ENCODE measurements around the gene SYNE4. TPM values are rescaled to one million over a fixed set of nuclear protein-coding genes. Genes with fewer than 3 reads are reported as not detected.
A peak's percentile ranks its signal among the peaks of the same experiment; 100 is the strongest.
"Not testable (repeated sequence)": the region's sequence is repeated elsewhere in the genome, so short reads cannot be mapped to it uniquely, and the experiment has no call there.

SYNE4 gene
- total RNA-seq, 2 donors from 2014 or later, result 0.92 to 2.4 TPM

DNA sequence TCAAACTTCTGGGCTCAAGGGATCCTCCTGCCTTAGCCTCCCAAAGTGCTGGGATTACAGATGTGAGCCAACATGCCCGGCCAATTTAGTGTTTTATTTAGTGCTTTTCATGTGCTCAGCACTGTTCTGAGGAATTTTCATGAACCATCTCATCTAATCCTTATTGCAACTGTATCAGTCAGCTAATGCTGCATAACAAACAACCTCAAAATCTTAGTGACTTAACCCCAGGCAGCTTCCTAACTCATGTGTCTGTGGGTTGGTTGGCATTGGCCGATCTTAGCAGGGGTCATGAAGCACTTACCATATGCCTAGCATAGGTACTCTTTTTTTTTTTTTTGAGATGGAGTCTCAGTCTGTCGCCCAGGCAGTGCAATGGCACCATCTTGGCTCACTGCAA lies 19.8 kb downstream of the SYNE4 start:
- TF ChIP-seq, protein P1, sequence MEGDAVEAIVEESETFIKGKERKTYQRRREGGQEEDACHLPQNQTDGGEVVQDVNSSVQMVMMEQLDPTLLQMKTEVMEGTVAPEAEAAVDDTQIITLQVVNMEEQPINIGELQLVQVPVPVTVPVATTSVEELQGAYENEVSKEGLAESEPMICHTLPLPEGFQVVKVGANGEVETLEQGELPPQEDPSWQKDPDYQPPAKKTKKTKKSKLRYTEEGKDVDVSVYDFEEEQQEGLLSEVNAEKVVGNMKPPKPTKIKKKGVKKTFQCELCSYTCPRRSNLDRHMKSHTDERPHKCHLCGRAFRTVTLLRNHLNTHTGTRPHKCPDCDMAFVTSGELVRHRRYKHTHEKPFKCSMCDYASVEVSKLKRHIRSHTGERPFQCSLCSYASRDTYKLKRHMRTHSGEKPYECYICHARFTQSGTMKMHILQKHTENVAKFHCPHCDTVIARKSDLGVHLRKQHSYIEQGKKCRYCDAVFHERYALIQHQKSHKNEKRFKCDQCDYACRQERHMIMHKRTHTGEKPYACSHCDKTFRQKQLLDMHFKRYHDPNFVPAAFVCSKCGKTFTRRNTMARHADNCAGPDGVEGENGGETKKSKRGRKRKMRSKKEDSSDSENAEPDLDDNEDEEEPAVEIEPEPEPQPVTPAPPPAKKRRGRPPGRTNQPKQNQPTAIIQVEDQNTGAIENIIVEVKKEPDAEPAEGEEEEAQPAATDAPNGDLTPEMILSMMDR (IDR thresholded peaks at IDR 0.05), result no peak
- Histone ChIP-seq H3K9me3 (no peaks in the 10 kb centered on the region), H3K4me1 (ENCODE audit: control insufficient read depth in 1 of 2, low read depth in 2 of 2) (peaks cover 0 to 8% of the 10 kb centered on the region in 2 donors), H3K4me3 (no peak overlapping the region), H3K27ac (no peak overlapping the region), H3K36me3 (no peaks in the 10 kb centered on the region), H3K27me3 (replicated peaks; ENCODE audit: insufficient read depth) (no peaks in the 10 kb centered on the region)
- ATAC-seq (ENCODE audit: insufficient number of reproducible peaks, low FRiP score, low read depth) (no peak), DNase-seq (ENCODE audit: low spot score) (no peak)

DNA sequence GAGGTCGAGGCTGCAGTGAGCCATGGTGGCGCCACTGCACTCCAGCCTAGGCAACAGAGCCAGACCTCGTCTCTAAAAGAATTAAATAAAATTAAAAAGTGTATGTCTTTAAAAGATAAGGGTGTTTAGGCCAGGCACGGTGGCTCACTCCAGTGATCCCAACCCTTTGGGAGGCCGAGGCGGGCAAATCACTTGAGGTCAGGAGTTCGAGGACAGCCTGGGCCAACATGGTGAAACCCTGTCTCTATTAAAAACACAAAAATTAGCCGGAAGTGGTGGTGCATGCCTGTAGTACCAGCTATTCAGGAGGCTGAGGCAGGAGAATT lies 21.1 kb downstream of the SYNE4 start:
- TF ChIP-seq, protein P1 (IDR thresholded peaks at IDR 0.05), result no peak
- no peaks in the 10 kb centered on the region for H3K9me3 ChIP-seq
- H3K4me1 ChIP-seq (ENCODE audit: control insufficient read depth in 1 of 2, low read depth in 2 of 2), result peaks cover 0 to 6% of the 10 kb centered on the region in 2 donors
- peak overlapping the region; percentile 63 for H3K4me3 ChIP-seq
- H3K36me3 ChIP-seq, result no peaks in the 10 kb centered on the region
- ATAC-seq (ENCODE audit: insufficient number of reproducible peaks, low FRiP score, low read depth) (no peak), DNase-seq (ENCODE audit: low spot score) (no peak)
- H3K27ac ChIP-seq, result no peak overlapping the region
- no peaks in the 10 kb centered on the region for H3K27me3 ChIP-seq (replicated peaks; ENCODE audit: insufficient read depth)

DNA sequence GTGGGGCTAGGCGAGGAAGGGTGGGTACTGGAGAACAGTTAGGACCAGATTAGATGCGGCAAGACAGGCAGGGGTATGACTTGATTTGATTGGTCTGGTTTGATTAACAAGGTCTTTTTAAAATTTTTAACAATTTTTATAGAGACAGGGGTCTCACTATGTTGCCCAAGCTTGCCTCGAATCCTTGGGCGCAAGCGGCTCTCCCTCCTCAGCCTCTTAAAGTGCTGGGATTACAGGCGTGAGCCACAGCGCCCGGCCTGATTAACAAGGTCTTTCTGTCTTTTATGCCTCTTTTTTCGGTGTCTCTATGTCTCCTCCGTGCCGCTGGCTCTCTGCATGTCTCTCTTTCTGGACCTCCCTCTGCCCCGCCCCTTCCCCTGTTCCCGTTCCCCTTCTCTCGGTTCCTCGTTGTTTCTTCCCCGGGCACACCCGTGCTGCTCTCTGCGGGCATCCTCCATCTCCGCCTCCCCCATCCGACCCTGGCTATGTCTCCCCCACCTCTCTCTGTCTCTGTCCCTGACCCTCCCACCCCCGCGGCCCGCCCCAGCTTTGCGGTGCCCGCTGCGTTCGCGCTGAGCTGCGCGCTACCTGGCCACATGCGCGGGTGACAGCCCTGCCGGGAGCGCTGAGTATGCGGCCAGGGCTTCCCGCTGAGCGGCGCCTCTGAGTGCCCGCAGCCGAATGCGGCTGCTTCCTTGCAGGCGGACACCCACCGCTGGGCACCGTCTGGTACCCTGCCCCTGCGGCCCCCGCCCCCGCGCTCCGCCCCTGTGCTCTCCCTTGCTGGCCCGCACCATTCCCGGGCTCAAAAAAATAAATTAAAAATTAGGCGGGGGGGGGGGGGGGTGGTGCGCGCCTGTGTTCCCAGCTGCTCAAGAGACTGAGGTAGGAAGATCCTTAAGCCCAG lies 21.7 kb downstream of the SYNE4 start:
- H3K4me3 ChIP-seq, result peak overlapping the region; percentile 63
- no peak for ATAC-seq (ENCODE audit: insufficient number of reproducible peaks, low FRiP score, low read depth)
- no peaks in the 10 kb centered on the region for H3K9me3 ChIP-seq
- no peak for DNase-seq (ENCODE audit: low spot score)
- TF ChIP-seq, protein P1 (IDR thresholded peaks at IDR 0.05), result no peak
- H3K27ac ChIP-seq, result no peak overlapping the region
- no peaks in the 10 kb centered on the region for H3K36me3 ChIP-seq
- H3K27me3 ChIP-seq (replicated peaks; ENCODE audit: insufficient read depth), result no peaks in the 10 kb centered on the region
- peaks cover 0 to 6% of the 10 kb centered on the region in 2 donors for H3K4me1 ChIP-seq (ENCODE audit: control insufficient read depth in 1 of 2, low read depth in 2 of 2)

DNA sequence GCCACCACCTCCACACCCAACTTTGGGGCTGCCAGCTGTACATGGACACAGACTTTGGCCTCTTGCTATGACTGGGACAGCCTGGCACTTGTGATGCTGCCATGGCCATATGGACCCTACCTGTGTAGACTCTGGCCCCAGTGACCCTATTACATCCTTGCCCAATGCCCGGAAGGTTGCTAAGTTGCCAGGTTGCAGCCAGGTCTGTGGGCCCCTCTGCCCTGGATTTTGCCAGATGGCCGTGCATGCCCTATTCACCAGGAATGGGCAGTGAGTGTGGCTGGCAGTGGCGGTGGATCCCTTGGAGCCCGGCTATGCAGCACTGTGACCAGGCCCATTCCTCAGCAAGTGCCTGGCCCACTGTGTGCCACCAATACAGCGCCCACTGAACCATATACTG lies 22.5 kb downstream of the SYNE4 start:
- H3K4me1 ChIP-seq (ENCODE audit: control insufficient read depth in 1 of 2, low read depth in 2 of 2), result peaks cover 0 to 6% of the 10 kb centered on the region in 2 donors
- no peaks in the 10 kb centered on the region for H3K9me3 ChIP-seq
- no peaks in the 10 kb centered on the region for H3K27me3 ChIP-seq (replicated peaks; ENCODE audit: insufficient read depth)
- DNase-seq (ENCODE audit: low spot score), result no peak
- no peaks in the 10 kb centered on the region for H3K36me3 ChIP-seq
- no peak for ATAC-seq (ENCODE audit: insufficient number of reproducible peaks, low FRiP score, low read depth)
- H3K4me3 ChIP-seq, result no peak overlapping the region
- H3K27ac ChIP-seq, result no peak overlapping the region
- TF ChIP-seq, protein P1 (IDR thresholded peaks at IDR 0.05), result no peak

DNA sequence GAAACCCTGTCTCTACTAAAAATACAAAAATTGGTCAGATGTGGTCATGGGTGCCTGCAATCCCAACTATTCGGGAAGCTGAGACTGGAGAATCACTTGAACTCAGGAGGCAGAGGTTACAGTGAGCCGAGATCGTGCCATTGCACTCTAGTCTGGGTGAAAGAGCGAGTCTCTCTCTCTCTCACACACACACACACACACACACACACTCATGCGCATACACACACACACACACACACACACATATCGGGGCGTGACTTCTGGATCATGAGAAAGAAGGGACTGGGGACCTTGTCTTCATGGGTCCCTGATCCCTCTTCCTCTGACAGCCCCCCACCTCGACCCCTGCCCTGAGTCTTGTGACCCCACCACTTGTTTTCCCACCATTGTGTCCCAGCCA lies 25.4 kb downstream of the SYNE4 start:
- no peak for DNase-seq (ENCODE audit: low spot score)
- no peaks in the 10 kb centered on the region for H3K27me3 ChIP-seq (replicated peaks; ENCODE audit: insufficient read depth)
- H3K27ac ChIP-seq, result no peak overlapping the region
- TF ChIP-seq, protein P1 (IDR thresholded peaks at IDR 0.05), result no peak
- H3K36me3 ChIP-seq, result no peaks in the 10 kb centered on the region
- H3K9me3 ChIP-seq, result no peaks in the 10 kb centered on the region
- H3K4me1 ChIP-seq (ENCODE audit: control insufficient read depth in 1 of 2, low read depth in 2 of 2), result peaks cover 0 to 6% of the 10 kb centered on the region in 2 donors
- ATAC-seq (ENCODE audit: insufficient number of reproducible peaks, low FRiP score, low read depth), result no peak
- H3K4me3 ChIP-seq, result no peak overlapping the region

DNA sequence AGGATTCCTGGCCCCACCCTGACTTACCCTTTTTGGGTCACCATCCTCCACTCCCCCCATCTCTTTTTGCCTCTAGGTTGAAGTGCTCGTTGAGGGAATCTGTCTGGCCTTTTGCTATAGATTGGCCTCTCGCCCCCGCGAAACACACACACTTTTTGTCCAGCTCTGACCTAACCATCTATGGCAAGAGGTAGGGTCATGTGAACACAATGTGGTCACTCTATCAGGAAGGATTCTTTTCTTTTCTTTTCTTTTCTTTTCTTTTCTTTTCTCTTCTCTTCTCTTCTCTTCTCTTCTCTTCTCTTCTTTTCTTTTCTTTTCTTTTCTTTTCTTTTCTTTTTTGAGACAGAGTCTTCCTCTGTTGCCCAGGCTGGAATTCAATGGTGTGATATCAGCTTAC lies 27.6 kb downstream of the SYNE4 start:
- H3K9me3 ChIP-seq; H3K27me3 ChIP-seq (replicated peaks; ENCODE audit: insufficient read depth); DNase-seq (ENCODE audit: low spot score); H3K27ac ChIP-seq; ATAC-seq (ENCODE audit: insufficient number of reproducible peaks, low FRiP score, low read depth); H3K4me3 ChIP-seq; H3K4me1 ChIP-seq (ENCODE audit: control insufficient read depth in 1 of 2, low read depth in 2 of 2); H3K36me3 ChIP-seq: not testable (repeated sequence)

All from thoracic aorta (tissue), 2 donors.